HepG2 (cell line): Measurements from ENCODE around the gene GRID1. TPM values are rescaled to one million over a fixed set of nuclear protein-coding genes. Genes with fewer than 3 reads are reported as not detected.

Experiments used
- AHR ChIP-seq: IDR thresholded peaks from 2 replicates; pipeline ENCODE4 v1.6.1; 2018; ENCODE audit warnings: missing genetic modification reagents, missing compliant biosample characterization
- ETV6 ChIP-seq: sonication (generic); formaldehyde crosslinking; conservative IDR thresholded peaks from 2 replicates; pipeline ENCODE4 v1.4.0; 2020; ENCODE audit warnings: missing genetic modification reagents
- HOXA3 ChIP-seq: sonication (generic); formaldehyde crosslinking; IDR thresholded peaks from 2 replicates; pipeline ENCODE4 v1.5.0; 2020; ENCODE audit warnings: missing genetic modification reagents
- KDM1A ChIP-seq: IDR thresholded peaks from 2 replicates; pipeline ENCODE4 v1.6.1; 2016; ENCODE audit warnings: missing compliant biosample characterization
- MAZ ChIP-seq, 2 experiments: sonication (generic) in 1 of 2; formaldehyde crosslinking in 1 of 2; IDR thresholded peaks; 2 replicates each; pipeline versions ENCODE4 v1.5.0 to v1.6.1; 2012 to 2020; ENCODE audit warnings: low read depth in 2 of 2, mild to moderate bottlenecking in 2 of 2, borderline replicate concordance in 1 of 2, improper control_type of control experiment in 1 of 2, low read length in 1 of 2, missing genetic modification reagents in 1 of 2, moderate library complexity in 1 of 2
- NCOR1 ChIP-seq: fragments of 200-600 bp; sonication (generic); IDR thresholded peaks from 2 replicates; pipeline ENCODE4 v1.7.0; 2017; ENCODE audit warnings: antibody characterized with exemption, low read length, borderline replicate concordance
- PHF21A ChIP-seq: sonication (generic); formaldehyde crosslinking; IDR thresholded peaks from 2 replicates; pipeline ENCODE4 v1.5.0; 2020; ENCODE audit warnings: mild to moderate bottlenecking, missing genetic modification reagents
- REPIN1 ChIP-seq: sonication (generic); formaldehyde crosslinking; IDR thresholded peaks from 2 replicates; pipeline ENCODE4 v1.8.0; 2022; ENCODE audit warnings: missing genetic modification reagents, low read depth, mild to moderate bottlenecking, borderline replicate concordance
- SALL2 ChIP-seq: sonication (generic); formaldehyde crosslinking; IDR thresholded peaks from 2 replicates; pipeline ENCODE4 v1.8.1; 2023; ENCODE audit warnings: mild to moderate bottlenecking, missing genetic modification reagents, inconsistent platforms
- TBX3 ChIP-seq: fragments of 450-650 bp; IDR thresholded peaks from 2 replicates; pipeline ENCODE4 v1.6.1; 2017; ENCODE audit warnings: antibody characterized with exemption, mild to moderate bottlenecking, inconsistent platforms, borderline replicate concordance
- ZNF383 ChIP-seq: sonication (generic); formaldehyde crosslinking; IDR thresholded peaks from 2 replicates; pipeline ENCODE4 v1.4.0; 2020; ENCODE audit warnings: missing genetic modification reagents, mild to moderate bottlenecking, borderline replicate concordance
- ZNF556 ChIP-seq: sonication (generic); formaldehyde crosslinking; IDR thresholded peaks from 2 replicates; pipeline ENCODE4 v1.4.0; 2020; ENCODE audit warnings: mild to moderate bottlenecking, missing genetic modification reagents, borderline replicate concordance
- ZSCAN9 ChIP-seq: IDR thresholded peaks from 2 replicates; pipeline ENCODE4 v1.6.1; 2016; ENCODE audit warnings: borderline replicate concordance
- polyA plus RNA-seq, 8 experiments: library from polyadenylated mRNA; depleted of rRNA in 3 of 8; stranded (reverse) in 7 of 8; unstranded in 1 of 8; fragments of >200 nt; fragmentation: Illumina TruSeq in 4 of 8; extraction: Trizol in 4 of 8; gene quantifications; 2 replicates each; pipeline versions ENCODE4 v1.2.1 to v1.2.3, GENCODE V29; 2011 to 2016; ENCODE audit warnings: low read depth in 4 of 8, missing spikeins in 1 of 8, mixed read lengths in 1 of 8; ENCODE audit not compliant: insufficient read depth in 1 of 8
- total RNA-seq, 5 experiments: library from RNA; depleted of rRNA; stranded (reverse); fragments of >200 nt; fragmentation: Illumina TruSeq; extraction: Trizol; gene quantifications; 2 replicates each; pipeline ENCODE4 v1.2.3, GENCODE V29; 2016; ENCODE audit warnings: low read depth in 1 of 5
- TF ChIP-seq, protein P1 (sequence below): sonication (generic); formaldehyde crosslinking; IDR thresholded peaks from 2 replicates; pipeline ENCODE4 v1.4.0; 2020; ENCODE audit warnings: mild to moderate bottlenecking, missing genetic modification reagents
- TF ChIP-seq, protein P2 (sequence below): sonication (generic); formaldehyde crosslinking; IDR thresholded peaks from 2 replicates; pipeline ENCODE4 v1.8.0; 2022; ENCODE audit warnings: mild to moderate bottlenecking, missing genetic modification reagents; ENCODE audit not compliant: insufficient replicate concordance
- TF ChIP-seq, protein P3 (sequence below): sonication (generic); formaldehyde crosslinking; IDR thresholded peaks from 2 replicates; pipeline ENCODE4 v1.8.0; 2023; ENCODE audit warnings: mild to moderate bottlenecking, missing genetic modification reagents

Gene GRID1
- total and polyA plus RNA-seq, 2 of the 13 experiments (the other 11 are each of a cell fraction or from before 2014, with no cell fraction given) = 0.05 TPM; not detected in 1

GRCh38 chr10:86376852-86377796 lies 10.5 kb upstream of the GRID1 start (continued):
- TF ChIP-seq, protein P1, sequence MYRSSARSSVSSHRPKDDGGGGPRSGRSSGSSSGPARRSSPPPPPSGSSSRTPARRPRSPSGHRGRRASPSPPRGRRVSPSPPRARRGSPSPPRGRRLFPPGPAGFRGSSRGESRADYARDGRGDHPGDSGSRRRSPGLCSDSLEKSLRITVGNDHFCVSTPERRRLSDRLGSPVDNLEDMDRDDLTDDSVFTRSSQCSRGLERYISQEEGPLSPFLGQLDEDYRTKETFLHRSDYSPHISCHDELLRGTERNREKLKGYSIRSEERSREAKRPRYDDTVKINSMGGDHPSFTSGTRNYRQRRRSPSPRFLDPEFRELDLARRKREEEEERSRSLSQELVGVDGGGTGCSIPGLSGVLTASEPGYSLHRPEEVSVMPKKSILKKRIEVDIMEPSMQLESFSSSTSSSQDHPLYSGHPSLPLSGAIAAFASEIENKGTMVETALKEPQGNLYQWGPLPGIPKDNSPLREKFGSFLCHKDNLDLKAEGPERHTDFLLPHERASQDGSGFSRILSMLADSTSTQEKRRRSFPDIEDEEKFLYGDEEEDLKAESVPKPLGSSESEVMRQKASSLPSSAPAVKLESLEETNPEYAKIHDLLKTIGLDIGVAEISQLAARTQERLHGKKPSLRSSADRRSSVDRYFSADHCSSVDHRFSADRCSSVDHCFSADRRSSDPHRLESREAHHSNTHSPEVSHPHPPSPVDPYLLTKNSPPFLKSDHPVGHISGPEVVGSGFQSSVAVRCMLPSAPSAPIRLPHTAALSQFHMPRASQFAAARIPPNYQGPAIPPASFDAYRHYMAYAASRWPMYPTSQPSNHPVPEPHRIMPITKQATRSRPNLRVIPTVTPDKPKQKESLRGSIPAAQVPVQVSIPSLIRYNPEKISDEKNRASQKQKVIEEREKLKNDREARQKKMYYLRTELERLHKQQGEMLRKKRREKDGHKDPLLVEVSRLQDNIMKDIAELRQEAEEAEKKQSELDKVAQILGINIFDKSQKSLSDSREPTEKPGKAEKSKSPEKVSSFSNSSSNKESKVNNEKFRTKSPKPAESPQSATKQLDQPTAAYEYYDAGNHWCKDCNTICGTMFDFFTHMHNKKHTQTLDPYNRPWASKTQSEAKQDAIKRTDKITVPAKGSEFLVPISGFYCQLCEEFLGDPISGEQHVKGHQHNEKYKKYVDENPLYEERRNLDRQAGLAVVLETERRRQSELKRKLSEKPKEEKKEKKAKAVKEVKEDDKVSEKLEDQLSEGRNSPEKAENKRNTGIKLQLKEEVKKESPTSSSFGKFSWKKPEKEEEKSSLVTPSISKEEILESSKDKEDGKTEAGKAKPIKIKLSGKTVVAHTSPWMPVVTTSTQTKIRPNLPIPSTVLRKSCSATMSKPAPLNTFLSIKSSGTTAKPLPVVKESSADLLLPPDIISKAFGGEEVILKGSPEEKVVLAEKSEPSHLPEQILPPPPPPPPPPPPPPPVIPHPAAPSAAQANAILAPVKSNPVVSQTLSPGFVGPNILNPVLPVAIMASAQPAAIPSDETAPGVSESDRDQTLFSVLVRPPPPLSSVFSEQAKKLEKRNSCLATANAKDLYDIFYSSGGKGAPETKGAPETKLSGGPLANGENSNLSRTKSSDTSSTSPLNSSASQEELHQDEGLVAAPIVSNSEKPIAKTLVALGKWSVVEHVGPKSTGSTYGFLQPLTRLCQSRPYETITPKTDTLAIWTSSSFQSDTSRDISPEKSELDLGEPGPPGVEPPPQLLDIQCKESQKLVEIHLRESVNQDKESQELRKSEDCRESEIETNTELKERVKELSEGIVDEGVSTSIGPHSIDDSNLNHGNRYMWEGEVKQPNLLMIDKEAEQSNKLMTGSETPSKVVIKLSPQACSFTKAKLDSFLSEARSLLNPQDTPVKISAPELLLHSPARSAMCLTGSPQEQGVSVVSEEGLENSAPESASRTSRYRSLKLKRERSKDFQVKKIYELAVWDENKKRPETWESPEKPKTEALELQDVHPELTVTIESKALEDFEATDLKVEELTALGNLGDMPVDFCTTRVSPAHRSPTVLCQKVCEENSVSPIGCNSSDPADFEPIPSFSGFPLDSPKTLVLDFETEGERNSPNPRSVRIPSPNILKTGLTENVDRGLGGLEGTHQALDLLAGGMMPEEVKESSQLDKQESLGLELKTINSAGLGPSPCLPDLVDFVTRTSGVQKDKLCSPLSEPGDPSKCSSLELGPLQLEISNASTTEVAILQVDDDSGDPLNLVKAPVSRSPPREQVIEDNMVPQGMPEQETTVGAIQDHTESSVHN (CRISPR knock-in tag) = 0 out of 2 replicates have a peak, but pooled peaks have one; percentile 67
- TF ChIP-seq REPIN1 (CRISPR knock-in tag) (0 out of 2 replicates have a peak, but pooled peaks have one; percentile 37), ZSCAN9 (CRISPR knock-in tag) (no peak), ETV6 (CRISPR knock-in tag) (peak; percentile 69; the same call in 1 of the 2 replicates), TBX3 (no peak), ZNF383 (CRISPR knock-in tag) (peak; percentile 53; the same call in 1 of the 2 replicates), KDM1A (CRISPR knock-in tag) (no peak), MAZ (IDR thresholded peaks at IDR 0.05; ENCODE audit: borderline replicate concordance, low read depth, low read length) (no peak), MAZ (CRISPR knock-in tag; IDR thresholded peaks at IDR 0.05; ENCODE audit: low read depth) (0 out of 2 replicates have a peak, but pooled peaks have one; percentile 39), HOXA3 (CRISPR knock-in tag) (peak; percentile 48; the same call in 1 of the 2 replicates), PHF21A (CRISPR knock-in tag) (peak; percentile 32; the same call in 1 of the 2 replicates), ZNF556 (CRISPR knock-in tag) (0 out of 2 replicates have a peak, but pooled peaks have one; percentile 29), AHR (CRISPR knock-in tag) (no peak), NCOR1 (no peak), SALL2 (CRISPR knock-in tag) (0 out of 2 replicates have a peak, but pooled peaks have one; percentile 46)
- TF ChIP-seq, protein P2, sequence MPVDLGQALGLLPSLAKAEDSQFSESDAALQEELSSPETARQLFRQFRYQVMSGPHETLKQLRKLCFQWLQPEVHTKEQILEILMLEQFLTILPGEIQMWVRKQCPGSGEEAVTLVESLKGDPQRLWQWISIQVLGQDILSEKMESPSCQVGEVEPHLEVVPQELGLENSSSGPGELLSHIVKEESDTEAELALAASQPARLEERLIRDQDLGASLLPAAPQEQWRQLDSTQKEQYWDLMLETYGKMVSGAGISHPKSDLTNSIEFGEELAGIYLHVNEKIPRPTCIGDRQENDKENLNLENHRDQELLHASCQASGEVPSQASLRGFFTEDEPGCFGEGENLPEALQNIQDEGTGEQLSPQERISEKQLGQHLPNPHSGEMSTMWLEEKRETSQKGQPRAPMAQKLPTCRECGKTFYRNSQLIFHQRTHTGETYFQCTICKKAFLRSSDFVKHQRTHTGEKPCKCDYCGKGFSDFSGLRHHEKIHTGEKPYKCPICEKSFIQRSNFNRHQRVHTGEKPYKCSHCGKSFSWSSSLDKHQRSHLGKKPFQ = no peak
- TF ChIP-seq, protein P3, sequence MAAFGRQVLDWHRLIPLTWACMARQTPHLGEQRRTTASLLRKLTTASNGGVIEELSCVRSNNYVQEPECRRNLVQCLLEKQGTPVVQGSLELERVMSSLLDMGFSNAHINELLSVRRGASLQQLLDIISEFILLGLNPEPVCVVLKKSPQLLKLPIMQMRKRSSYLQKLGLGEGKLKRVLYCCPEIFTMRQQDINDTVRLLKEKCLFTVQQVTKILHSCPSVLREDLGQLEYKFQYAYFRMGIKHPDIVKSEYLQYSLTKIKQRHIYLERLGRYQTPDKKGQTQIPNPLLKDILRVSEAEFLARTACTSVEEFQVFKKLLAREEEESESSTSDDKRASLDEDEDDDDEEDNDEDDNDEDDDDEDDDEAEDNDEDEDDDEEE (CRISPR knock-in tag) = 0 out of 2 replicates have a peak, but pooled peaks have one; percentile 81
